Type B pancreatic cell (in vitro differentiated cells): ENCODE measurements around the gene IRF9. TPM values are rescaled to one million over a fixed set of nuclear protein-coding genes. Genes with fewer than 3 reads are reported as not detected.

Experiments
- DNase-seq: peaks from one replicate; pipeline ENCODE4 v3.0.0; 2021; ENCODE audit warnings: mixed read lengths; ENCODE audit not compliant: unreplicated experiment; ENCODE audit errors: extremely low spot score
- H3K27ac Mint-ChIP-seq: 2 replicates; pipeline ENCODE4 v1.8.0; 2021; ENCODE audit warnings: mild to moderate bottlenecking, mixed read lengths
- H3K27me3 Mint-ChIP-seq: 2 replicates; pipeline ENCODE4 v1.8.0; 2021; ENCODE audit warnings: mixed read lengths
- H3K36me3 Mint-ChIP-seq: 2 replicates; pipeline ENCODE4 v1.8.0; 2021; ENCODE audit warnings: mixed read lengths
- H3K4me1 Mint-ChIP-seq: one replicate; pipeline ENCODE4 v1.8.0; 2021; ENCODE audit warnings: mixed read lengths; ENCODE audit not compliant: unreplicated experiment
- H3K4me3 Mint-ChIP-seq: 2 replicates; pipeline ENCODE4 v1.8.0; 2021; ENCODE audit warnings: mild to moderate bottlenecking, mixed read lengths
- H3K9me3 Mint-ChIP-seq: 2 replicates; pipeline ENCODE4 v1.8.0; 2021; ENCODE audit warnings: mixed read lengths
- long read RNA-seq: library from polyadenylated mRNA; unstranded; transcript quantifications from one replicate; pipeline ENCODE4 v2.0.0, GENCODE V29; 2020
- total RNA-seq: library from RNA; stranded (reverse); gene quantifications from 2 replicates; pipeline ENCODE4 v1.2.1, GENCODE V29; 2021; ENCODE audit warnings: low replicate concordance
- TF ChIP-seq, protein P1 (sequence below): fragments of 200-600 bp; sonication (generic); conservative IDR thresholded peaks from 2 replicates; pipeline ENCODE4 v1.5.0; 2021; ENCODE audit warnings: antibody characterized with exemption, mild to moderate bottlenecking

IRF9 gene, protein sequence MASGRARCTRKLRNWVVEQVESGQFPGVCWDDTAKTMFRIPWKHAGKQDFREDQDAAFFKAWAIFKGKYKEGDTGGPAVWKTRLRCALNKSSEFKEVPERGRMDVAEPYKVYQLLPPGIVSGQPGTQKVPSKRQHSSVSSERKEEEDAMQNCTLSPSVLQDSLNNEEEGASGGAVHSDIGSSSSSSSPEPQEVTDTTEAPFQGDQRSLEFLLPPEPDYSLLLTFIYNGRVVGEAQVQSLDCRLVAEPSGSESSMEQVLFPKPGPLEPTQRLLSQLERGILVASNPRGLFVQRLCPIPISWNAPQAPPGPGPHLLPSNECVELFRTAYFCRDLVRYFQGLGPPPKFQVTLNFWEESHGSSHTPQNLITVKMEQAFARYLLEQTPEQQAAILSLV
- 60.0 and 63.4 TPM in 2 replicates for total RNA-seq
- long read RNA-seq, transcript IRF9-202 (9 exons, 1,838 nt): major isoform, 78 of 102 reads
- long read RNA-seq, partial matches to known transcripts: 3 of 102 reads
- long read RNA-seq, other reads (novel, unspliced or antisense): 17 of 102 reads

DNA sequence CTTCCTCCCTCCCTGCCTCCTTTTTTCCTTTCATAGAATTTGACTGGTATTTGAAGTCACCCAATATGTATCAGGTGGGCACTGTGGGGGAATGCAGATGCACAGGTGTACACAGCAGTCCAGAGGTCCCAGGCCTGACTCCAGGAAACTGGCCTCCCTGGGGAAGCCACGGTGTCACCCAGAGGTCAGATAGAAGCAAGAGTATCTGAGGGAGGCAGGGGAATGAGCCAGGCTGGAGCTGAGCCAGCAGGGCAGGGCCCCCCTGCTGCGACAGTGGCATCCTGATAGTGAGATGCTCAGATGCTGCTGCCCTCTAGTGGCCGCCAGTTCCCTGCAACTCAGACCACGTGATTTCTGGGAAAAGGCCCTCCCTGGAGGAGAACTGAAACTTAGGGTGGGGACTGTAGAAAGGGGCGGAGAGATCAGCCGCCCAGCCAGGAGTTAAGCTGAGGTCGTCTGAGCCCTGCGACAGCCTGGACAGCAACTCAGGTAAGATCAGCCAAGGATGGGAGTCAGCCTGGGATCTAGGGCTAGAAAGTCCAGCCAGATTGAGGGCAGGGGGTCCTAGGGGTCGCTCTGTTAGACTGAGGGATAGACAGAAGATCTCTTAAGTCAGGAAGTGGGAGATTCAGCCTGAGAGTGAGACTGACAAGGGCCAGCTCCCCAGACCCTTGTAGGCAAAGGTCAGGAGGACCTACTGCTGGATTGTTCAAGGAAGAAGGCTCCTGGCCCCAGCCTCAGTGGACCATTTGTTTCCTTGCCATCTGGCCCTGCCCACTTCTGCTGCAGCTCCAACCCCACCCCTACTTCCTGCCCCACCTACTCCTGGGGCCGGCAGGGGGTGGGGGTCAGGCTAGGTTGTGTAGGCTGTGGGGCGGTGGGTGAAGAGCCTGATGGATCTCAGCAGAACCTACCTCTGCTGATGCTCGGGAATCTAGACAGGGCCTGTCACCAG lies at the start of gene IRF9:
IRF9 (plus strand) TSS at position 416 of the 955 bp plus-strand sequence. CDS start 880 bp downstream, outside the sequence.
- Mint-ChIP-seq H3K27ac (peak within 1 kb of the TSS; percentile 98), H3K9me3 (no peaks in the 10 kb centered on the region), H3K27me3 (no peaks in the 10 kb centered on the region), H3K36me3 (peaks cover 22% of the 10 kb centered on the region), H3K4me1 (peaks cover 19% of the 10 kb centered on the region), H3K4me3 (peak within 1 kb of the TSS; percentile 98)
- TF ChIP-seq, protein P1, sequence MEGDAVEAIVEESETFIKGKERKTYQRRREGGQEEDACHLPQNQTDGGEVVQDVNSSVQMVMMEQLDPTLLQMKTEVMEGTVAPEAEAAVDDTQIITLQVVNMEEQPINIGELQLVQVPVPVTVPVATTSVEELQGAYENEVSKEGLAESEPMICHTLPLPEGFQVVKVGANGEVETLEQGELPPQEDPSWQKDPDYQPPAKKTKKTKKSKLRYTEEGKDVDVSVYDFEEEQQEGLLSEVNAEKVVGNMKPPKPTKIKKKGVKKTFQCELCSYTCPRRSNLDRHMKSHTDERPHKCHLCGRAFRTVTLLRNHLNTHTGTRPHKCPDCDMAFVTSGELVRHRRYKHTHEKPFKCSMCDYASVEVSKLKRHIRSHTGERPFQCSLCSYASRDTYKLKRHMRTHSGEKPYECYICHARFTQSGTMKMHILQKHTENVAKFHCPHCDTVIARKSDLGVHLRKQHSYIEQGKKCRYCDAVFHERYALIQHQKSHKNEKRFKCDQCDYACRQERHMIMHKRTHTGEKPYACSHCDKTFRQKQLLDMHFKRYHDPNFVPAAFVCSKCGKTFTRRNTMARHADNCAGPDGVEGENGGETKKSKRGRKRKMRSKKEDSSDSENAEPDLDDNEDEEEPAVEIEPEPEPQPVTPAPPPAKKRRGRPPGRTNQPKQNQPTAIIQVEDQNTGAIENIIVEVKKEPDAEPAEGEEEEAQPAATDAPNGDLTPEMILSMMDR: peak; percentile 99
- DNase-seq: peak; percentile 96

DNA sequence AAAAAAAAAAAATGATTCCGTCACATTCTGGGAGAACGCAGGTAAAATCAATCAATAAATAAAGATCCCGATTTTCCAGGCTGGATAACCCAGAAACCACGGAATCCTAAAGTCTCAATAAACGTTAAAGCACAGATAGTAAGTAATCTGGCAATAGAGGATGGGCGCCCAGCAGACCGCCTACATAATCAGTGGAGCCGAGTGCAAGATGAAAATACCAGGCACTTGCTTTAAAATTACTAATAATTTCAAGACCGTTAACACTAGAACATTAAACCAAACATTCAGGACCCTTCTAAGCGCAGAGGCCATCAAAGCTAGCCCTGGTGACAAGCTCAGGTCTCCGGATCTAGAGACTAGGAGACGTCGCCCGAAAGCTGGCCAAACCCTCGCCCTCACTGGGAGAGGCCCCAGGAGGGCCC lies 47.7 kb upstream of the IRF9 start:
- TF ChIP-seq, protein P1: no peak
- DNase-seq: no peak
- H3K36me3 Mint-ChIP-seq: peaks cover 11% of the 10 kb centered on the region
- peak overlapping the region; percentile 99 for H3K27ac Mint-ChIP-seq
- peak overlapping the region; percentile 99 for H3K4me3 Mint-ChIP-seq
- H3K27me3 Mint-ChIP-seq: no peaks in the 10 kb centered on the region
- H3K9me3 Mint-ChIP-seq: no peaks in the 10 kb centered on the region
- H3K4me1 Mint-ChIP-seq: peaks cover 24% of the 10 kb centered on the region

DNA sequence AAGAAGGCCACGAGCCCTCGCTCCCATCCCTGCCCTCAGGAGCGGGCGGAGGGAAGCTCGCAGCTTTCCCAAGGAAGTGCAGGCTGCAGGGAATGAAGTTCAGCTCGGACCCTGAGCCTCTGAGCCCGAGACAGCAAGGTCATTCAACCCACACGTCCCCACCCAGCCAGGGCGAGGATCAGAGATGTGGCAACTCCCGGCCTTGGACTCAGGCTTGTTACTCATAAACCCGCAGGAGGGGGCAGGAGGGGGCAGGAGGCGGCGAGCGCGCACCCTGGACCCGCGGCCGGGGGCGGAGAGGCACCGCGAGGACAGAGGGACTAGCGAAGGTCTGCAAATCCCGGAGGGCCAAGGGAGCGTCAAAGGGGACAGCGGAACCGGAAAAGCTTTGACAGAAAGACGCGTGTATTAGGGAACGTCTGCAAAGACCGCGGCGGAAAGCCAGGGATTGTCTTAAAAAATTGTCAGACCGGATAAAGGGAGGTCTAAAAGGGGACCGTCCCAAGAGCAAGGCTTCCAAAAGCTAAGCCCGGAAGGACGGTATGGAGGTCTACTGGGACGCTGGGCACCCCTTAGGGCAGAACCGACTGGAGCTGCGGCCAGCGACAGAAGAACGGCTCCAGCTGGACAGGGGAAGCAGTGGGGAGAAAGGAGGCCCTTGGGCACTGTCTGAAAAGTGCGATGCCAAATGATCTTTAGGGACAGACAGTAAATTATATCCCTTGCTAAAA lies 47.1 kb upstream of the IRF9 start:
- Mint-ChIP-seq H3K9me3 (no peaks in the 10 kb centered on the region), H3K27me3 (no peaks in the 10 kb centered on the region), H3K27ac (peak overlapping the region; percentile 99), H3K4me3 (peak overlapping the region; percentile 99), H3K36me3 (peaks cover 17% of the 10 kb centered on the region), H3K4me1 (peaks cover 20% of the 10 kb centered on the region)
- TF ChIP-seq, protein P1: no peak
- peak; percentile 76 for DNase-seq

DNA sequence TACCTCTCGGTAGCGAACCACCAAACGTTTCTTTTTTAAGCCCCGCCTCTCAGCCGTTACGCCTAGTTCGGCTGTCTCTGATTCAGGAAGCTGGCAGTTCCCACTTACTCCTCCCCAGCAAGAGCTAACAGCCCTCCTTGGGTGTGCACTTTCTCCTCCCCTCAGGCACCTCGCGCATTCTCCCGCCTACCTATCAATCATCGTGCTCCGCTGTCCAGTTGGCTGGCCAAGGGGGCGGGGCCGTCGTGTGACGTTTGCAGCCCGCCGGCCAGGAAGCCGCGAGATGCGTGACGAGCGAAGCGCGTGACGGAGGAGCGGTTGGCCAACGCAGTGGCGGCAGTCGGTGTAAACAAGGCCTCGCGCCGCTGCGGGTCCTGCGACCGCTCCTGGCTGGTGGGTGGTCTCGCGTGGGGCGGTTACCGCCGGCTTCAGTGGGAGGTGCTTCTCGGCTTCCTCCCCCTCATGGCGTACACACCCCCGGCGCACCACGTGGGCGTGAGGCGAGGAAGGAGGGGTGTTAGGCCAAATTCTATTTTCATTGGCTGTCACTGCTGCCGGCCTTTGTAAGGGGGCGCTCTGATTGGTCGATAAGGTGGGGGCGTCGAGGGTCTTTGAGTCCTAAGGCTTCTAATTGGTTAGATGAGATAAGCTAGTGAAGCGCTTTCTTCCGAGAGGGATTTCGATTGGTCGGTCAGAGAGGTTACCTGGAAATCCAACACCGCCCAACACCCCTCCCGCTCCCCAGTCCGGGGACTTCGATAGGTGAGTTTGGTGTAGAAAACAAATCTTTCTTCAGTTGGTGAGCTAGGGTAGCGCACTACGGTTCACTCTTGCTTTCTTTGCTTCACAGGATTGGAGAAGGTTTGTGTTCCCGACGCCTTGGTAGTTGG lies 46.3 kb upstream of the IRF9 start, which contains the start of the genes DCAF11 and NRL:
DCAF11 (plus strand) TSS at position 246 of the 890 bp plus-strand sequence. CDS start 818 bp downstream, outside the sequence.
NRL (minus strand) TSS at position 418 of the 890 bp plus-strand sequence. CDS start 32,101 bp downstream, outside the sequence.
- Mint-ChIP-seq H3K4me1 (peaks cover 18% of the 10 kb centered on the region), H3K4me3 (peak within 1 kb of the TSS; percentile 99), H3K27ac (peak within 1 kb of the TSS; percentile 99), H3K9me3 (no peaks in the 10 kb centered on the region), H3K36me3 (peaks cover 22% of the 10 kb centered on the region), H3K27me3 (no peaks in the 10 kb centered on the region)
- TF ChIP-seq, protein P1: no peak
- DNase-seq: peak; percentile 99
